ENCODE data around the gene VWF.
"Not testable (repeated sequence)": the region's sequence is repeated elsewhere in the genome, so short reads cannot be mapped to it uniquely, and the experiment has no call there.

The VWF gene

GRCh38 chr12:6145564-6145963, 21.1 kb upstream of the VWF start:
- DNase-seq (ENCODE audit: low spot score): peak; percentile 41

- DNase-seq (ENCODE audit: low spot score): no peak
Measured at GRCh38 chr12:6143303-6143675, 18.8 kb upstream of the VWF start.

DNA sequence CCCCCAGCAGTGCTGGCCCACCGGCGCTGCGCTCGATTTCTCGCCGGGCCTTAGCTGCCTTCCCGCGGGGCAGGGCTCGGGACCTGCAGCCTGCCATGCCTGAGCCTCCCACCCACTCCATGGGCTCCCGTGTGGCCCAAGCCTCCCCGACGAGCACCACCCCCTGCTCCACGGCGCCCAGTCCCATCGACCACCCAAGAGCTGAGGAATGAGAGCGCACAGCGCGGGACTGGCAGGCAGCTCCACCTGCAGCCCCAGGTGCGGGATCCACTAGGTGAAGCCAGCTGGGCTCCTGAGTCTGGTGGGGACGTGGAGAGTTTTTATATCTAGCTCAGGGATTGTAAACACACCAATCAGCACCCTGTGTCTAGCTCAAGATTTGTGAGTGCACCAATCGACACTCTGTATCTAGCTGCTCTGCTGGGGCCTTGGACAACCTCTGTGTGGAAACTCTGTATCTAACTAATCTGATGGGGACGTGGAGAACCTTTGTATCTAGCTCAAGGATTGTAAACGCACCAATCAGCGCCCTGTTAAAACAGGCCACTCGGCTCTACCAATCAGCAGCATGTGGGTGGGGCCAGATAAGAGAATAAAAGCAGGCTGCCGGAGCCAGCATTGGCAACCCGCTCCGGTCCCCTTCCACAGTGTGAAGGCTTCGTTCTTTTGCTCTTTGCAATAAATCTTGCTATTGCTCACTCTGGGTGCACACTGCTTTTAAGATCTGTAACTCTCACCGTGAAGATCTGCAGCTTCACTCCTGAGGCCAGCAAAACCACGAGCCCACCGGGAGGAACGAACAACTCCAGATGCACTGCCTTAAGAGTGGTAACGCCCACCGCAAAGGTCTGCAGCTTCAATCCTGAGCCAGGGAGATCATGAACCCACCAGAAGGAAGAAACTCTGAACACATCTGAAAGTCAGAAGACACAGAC, 18.2 kb upstream of the VWF start:
- not testable (repeated sequence) for DNase-seq (ENCODE audit: low spot score)

GRCh38 chr12:6141731-6142367, 17.4 kb upstream of the VWF start:
- not testable (repeated sequence) for DNase-seq (ENCODE audit: low spot score)

DNA sequence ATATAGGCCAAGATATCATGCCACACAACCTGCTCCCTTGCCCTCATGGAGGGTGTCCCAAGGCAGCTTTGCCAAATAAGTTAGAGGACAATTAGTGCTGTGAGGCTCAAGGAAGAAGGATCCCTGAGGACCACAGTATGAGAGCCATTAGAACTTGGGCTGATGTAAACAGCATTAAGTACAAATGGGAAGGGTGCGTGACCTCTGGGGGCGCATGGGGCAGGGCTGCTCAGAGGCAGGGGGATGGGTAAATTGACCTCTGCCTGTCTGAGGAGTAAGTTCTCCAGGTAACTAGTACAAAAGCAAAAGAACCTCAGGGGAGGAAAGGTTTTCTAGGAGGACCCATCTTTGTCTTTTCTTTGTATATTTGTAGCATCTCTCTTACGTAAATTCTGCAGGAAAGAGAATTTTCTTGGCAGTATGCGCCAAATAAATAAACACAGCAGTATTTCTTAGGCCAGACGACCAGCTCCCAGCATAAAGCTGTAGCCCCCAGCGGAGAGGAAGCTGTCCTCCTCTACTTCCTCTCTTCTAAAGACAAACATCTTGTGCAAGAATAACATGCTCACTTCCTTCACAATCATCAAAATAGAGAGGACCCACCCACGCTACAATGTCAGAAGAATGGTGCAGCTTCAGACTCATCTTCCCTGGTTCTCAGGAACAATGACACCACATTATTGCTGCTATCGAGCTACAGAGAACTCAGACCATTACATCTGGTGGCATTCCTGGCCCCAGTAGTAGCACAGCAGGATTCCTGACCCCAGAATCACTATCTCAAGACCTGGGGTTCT, 16.4 kb upstream of the VWF start:
- peak; percentile 60 for DNase-seq (ENCODE audit: low spot score)

DNA sequence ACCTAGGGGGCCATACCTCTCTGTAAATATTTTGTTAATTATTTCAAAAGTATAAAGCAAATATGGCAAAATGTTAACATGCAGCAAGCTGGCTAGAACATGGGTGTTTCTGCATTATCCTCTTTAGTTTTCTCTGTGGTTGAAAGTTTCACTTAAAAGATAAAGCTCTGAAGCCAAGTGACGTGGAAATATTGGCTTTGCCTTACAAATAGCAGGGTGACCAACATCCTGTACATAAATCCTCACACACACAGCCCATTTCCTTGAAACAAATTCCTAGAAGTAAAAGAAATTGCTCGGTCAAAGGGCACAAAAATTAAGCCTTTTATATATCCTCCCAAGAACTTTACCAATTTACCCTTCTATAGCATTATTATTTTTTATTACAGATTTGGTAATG, 10.6 kb upstream of the VWF start:
- DNase-seq (ENCODE audit: low spot score): no peak

DNA sequence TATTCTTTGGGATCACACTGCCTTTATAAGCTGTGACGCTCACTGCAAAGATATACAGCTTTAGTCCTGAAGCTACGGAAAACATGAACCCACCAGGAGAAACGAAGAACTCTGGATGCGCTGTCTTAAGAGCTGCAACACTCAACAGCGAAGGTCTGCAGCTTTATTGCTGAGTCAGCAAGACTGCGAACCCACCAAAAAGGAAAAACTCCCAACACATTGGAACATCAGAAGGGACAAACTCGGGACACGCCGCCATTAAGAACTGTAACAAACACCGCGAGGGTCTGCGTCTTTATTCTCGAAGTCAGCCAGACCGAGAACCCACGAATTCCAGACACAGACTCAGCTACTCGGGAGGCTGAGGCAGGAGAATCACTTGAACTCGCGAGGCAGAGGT, 9.2 kb upstream of the VWF start:
- no peak for DNase-seq (ENCODE audit: low spot score)

DNA sequence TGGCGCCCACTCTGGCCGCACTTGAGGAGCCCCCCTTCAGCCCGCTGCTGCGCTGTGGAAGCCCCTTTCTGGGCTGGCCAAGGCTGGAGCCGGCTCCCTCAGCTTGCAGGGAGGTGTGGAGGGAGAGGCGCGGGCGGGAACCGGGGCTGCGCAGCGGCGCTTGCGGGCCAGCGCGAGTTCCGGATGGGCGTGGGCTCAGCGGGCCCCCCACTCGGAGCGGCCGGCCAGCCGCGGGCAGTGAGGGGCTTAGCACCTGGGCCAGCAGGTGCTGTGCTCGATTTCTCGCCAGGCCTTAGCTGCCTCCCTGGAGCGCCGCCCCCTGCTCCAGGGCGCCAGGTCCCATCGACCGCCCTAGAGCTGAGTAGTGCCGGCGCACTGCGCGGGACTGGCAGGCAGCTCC, 8.0 kb upstream of the VWF start:
- no peak for DNase-seq (ENCODE audit: low spot score)

- no peak for DNase-seq (ENCODE audit: low spot score)
Measured at GRCh38 chr12:6125310-6125608, 789 bp upstream of the VWF start.

DNA sequence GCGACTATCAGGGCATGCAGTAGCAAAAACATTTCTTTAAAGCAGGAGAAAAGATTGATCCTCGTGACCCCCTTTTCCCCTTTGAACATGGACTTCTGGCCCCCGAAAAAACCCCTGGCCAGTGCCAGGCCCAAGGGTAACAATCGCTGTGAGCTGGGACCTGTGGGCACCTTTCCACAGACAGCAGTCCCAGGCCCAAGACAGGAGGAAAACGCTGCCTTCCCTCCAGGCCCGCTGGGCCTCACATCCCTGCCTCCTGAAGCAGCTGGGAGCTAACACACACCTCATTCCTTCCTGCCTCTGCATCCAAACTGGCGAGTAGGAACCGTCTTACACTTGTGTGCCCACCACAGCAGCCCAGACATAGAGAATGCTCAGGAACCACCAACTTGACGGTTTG, 1.2 kb downstream of the VWF start:
- no peak for DNase-seq (ENCODE audit: low spot score)

- no peak for DNase-seq (ENCODE audit: low spot score)
Measured at GRCh38 chr12:6122201-6122600, 2.3 kb downstream of the VWF start.

- DNase-seq (ENCODE audit: low spot score): no peak
Measured at GRCh38 chr12:6120796-6121473, 3.5 kb downstream of the VWF start.

GRCh38 chr12:6118891-6119568, 5.4 kb downstream of the VWF start:
- DNase-seq (ENCODE audit: low spot score): no peak

- DNase-seq (ENCODE audit: low spot score): no peak
Measured at GRCh38 chr12:6116471-6117021, 7.9 kb downstream of the VWF start.

DNA sequence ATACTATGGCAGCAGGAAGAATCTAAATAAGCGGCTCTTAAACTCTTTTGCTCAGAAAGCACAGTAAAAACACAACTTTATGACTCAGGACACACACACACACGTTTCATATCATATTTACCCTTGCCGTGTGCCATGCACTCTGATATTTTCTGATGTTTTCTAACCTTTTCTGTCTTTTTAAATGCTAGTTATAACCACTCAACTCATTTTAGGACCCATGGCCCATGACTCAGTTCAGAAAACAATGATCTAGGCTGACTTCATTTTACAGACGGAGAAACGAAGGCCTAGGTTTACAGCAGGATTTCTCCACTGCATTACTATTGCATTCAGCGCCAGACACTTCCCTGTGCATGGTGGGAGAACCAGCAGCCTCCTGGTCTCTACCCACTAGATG, 9.1 kb downstream of the VWF start:
- no peak for DNase-seq (ENCODE audit: low spot score)

DNA sequence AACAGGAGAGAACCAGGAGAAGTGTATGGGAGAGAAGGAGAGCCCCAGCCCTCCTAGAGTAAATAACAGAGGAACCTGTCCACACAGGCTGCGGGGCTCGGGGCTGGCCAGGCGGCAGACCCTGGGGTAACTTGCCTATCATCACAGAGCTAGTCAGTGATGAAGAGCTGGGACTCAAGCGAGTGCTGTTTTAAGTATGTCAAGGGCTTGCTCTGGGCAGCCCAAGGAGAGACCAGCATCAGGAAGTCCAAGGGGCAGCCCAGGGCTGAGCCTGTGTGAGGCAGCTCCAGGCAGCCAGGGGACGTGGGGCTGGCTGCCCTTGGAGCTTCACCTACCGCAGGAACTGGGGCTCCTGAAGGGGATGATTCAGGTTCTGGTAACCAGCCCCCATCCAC, 10.0 kb downstream of the VWF start:
- DNase-seq (ENCODE audit: low spot score): no peak

- no peak for DNase-seq (ENCODE audit: low spot score)
Measured at GRCh38 chr12:6113691-6114475, 10.6 kb downstream of the VWF start.

DNA sequence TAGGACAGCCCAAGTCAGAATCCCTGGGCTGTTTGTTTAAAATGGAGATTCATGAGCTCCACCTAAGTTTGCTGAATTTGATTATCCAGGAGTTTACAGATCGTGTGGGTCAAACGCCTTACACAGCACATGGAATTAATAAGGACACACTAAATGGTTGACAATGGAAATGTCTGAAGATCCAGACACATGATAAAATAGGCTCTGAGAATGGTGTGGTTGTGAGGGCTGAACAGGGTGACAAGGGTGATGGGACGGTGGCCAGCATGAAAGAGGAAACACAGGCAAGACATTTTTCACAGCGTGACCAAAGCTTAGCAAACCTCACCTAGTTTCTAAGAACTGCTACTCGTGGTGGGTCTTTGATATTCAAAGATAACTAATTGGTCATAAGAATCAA, 12.5 kb downstream of the VWF start:
- DNase-seq (ENCODE audit: low spot score): no peak

DNA sequence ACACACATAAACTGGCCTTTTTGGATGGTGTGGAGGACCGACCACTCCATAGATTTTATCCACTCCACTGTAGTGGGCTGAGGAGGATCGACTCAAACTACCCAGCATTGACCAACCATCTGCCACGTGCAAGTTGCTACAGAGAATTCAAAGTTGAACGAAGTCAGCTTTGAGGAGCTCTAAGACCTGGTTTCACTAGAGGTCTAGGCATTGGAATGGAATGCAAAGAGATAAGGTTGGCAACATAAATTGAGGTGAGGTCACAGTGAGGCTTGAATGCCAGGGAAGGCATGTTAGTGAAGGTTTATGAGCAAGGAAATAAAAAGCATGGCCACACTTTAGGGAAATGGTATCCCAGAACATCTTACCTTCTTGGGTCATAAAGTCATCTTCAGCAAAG, 14.5 kb downstream of the VWF start:
- DNase-seq (ENCODE audit: low spot score): no peak

- no peak for DNase-seq (ENCODE audit: low spot score)
Measured at GRCh38 chr12:6106218-6106617, 18.3 kb downstream of the VWF start.

DNA sequence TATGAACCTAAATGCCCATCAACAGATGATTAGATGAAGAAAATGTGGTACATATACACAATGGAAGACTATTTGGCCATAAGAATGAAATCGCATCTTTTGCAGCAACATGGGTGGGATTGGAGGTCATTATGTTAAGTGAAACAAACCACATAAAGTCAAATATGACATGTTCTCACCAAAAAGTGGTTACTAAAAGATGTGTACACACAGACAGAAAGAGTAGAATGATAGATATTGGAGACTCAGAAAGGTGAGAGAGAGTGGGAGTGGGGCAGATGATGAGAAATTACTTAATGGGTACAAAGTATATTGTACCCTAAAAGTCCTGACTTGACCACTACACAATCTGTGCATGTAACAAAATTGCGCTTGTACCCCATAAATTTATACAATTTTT, 19.6 kb downstream of the VWF start:
- no peak for DNase-seq (ENCODE audit: low spot score)

Data from globus pallidus (tissue), 1 donor.